Erythroblast (primary cell): ENCODE results near the gene AGK.

Experiments
- GATA1 ChIP-seq: IDR thresholded peaks from 2 replicates; pipeline ENCODE4 v1.6.1; 2011; ENCODE audit warnings: low read depth, mild to moderate bottlenecking, control low read depth, low read length, moderate library complexity
- POLR2A ChIP-seq: IDR thresholded peaks from 2 replicates; pipeline ENCODE4 v1.6.1; 2011; ENCODE audit warnings: mild to moderate bottlenecking, low read length

DNA sequence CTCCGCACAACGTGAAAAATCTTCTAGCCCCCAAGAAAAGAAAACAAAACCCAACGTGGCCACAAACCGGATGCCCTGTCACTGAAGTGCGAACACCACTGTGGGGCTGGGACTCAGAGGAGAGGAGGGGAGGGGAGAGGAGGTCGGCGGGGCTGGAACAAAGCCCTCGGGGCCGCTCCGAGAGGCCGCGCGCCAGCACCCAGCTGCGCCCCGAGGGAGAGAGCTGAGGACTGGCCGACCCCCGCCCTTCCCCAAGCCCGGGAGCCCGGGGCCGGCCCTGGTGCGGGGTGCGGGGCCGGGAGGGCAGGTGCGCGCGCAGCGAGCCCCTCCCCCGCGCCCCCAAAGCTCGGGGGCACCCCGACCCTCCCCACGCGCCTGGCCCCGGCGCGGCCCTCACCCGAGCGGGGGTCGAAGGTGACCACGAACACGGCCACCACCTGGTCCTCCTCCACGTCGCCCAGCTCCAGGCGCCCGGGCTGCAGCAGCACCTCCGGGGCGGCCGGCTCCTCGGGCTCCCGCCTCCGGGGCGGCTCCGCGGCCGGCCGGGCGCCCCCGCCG, 150.4 kb downstream of the AGK start:
- no peak for TF ChIP-seq POLR2A
- TF ChIP-seq GATA1, result no peak
